GM23248 (cell line): Measurements from ENCODE around the gene MYL12B. TPM values are rescaled to one million over a fixed set of nuclear protein-coding genes. Genes with fewer than 3 reads are reported as not detected.
A peak's percentile ranks its signal among the peaks of the same experiment; 100 is the strongest.

Experiments
- DNase-seq: peaks from one replicate; pipeline ENCODE4 v3.0.0-alpha.2; 2015
- H2AFZ ChIP-seq: fragments of 200-600 bp; sonication (generic); 2 replicates; pipeline ENCODE4 v1.6.1; 2016; ENCODE audit warnings: antibody characterized with exemption
- H3F3A ChIP-seq: fragments of 200-600 bp; sonication (generic); 2 replicates; pipeline ENCODE4 v1.6.1; 2016; ENCODE audit warnings: mild to moderate bottlenecking, antibody characterized with exemption, mixed run types; ENCODE audit not compliant: insufficient read depth
- H3K27ac ChIP-seq: fragments of 200-600 bp; sonication (generic); 2 replicates; pipeline ENCODE4 v1.5.1; 2016; ENCODE audit warnings: mild to moderate bottlenecking
- H3K27me3 ChIP-seq: fragments of 200-600 bp; sonication (generic); replicated peaks from 2 replicates; pipeline ENCODE4 v1.6.1; 2016; ENCODE audit warnings: mild to moderate bottlenecking; ENCODE audit not compliant: insufficient read depth
- H3K36me3 ChIP-seq: fragments of 200-600 bp; sonication (generic); 2 replicates; pipeline ENCODE4 v1.6.1; 2016; ENCODE audit warnings: low read depth, mild to moderate bottlenecking
- H3K4me1 ChIP-seq: fragments of 200-600 bp; sonication (generic); 2 replicates; pipeline ENCODE4 v1.6.1; 2016; ENCODE audit warnings: mild to moderate bottlenecking; ENCODE audit not compliant: insufficient read depth
- H3K4me2 ChIP-seq: fragments of 200-600 bp; sonication (generic); one replicate; pipeline ENCODE4 v1.6.1; 2016; ENCODE audit warnings: mild to moderate bottlenecking; ENCODE audit not compliant: unreplicated experiment
- H3K4me3 ChIP-seq: fragments of 200-600 bp; sonication (generic); 2 replicates; pipeline ENCODE4 v1.5.1; 2016; ENCODE audit warnings: mild to moderate bottlenecking
- H3K79me2 ChIP-seq: fragments of 200-600 bp; sonication (generic); 2 replicates; pipeline ENCODE4 v1.6.1; 2016; ENCODE audit warnings: mild to moderate bottlenecking; ENCODE audit not compliant: insufficient read depth
- H3K9ac ChIP-seq: fragments of 200-600 bp; sonication (generic); 2 replicates; pipeline ENCODE4 v1.6.1; 2016; ENCODE audit warnings: mild to moderate bottlenecking
- H3K9me2 ChIP-seq: fragments of 200-600 bp; sonication (generic); 2 replicates; pipeline ENCODE4 v1.6.1; 2016; ENCODE audit warnings: mixed run types, mild to moderate bottlenecking, moderate library complexity; ENCODE audit not compliant: insufficient read depth
- H3K9me3 ChIP-seq: fragments of 200-600 bp; sonication (generic); one replicate; pipeline ENCODE4 v1.6.1; 2017; ENCODE audit warnings: low read depth
- H4K20me1 ChIP-seq: fragments of 200-600 bp; sonication (generic); 2 replicates; pipeline ENCODE4 v1.6.0; 2016; ENCODE audit not compliant: insufficient read depth
- EZH2 ChIP-seq: fragments of 200-600 bp; sonication (generic); IDR thresholded peaks from 2 replicates; pipeline ENCODE4 v1.6.1; 2018; ENCODE audit warnings: antibody characterized with exemption, mild to moderate bottlenecking; ENCODE audit not compliant: insufficient read depth, poor library complexity, severe bottlenecking
- EZH2phosphoT487 ChIP-seq: fragments of 200-600 bp; sonication (generic); IDR thresholded peaks from 2 replicates; pipeline ENCODE4 v1.6.1; 2018; ENCODE audit warnings: antibody characterized with exemption, moderate library complexity, mild to moderate bottlenecking, low read depth; ENCODE audit not compliant: insufficient read depth
- WGBS, 2 experiments: methylation state at CpG; one replicate each; pipeline ENCODE4 v1.1.6; 2015 to 2017; ENCODE audit warnings: low lambda C conversion rate in 2 of 2, low coverage in 1 of 2; ENCODE audit errors: missing lambda C conversion rate in 2 of 2; 5-methylcytosine and 5-hydroxymethylcytosine counted together
- in situ Hi-C: fragments of 300-500 bp; cut with MboI; formaldehyde crosslinking; loops from 2 replicates; pipeline ENCODE4 v1.15.0; 2020
- polyA plus RNA-seq: library from polyadenylated mRNA; unstranded; fragments of >200 nt; fragmentation: Nextera tagmentation; extraction: Ambion mirVana; gene quantifications from 2 replicates; pipeline ENCODE4 v1.2.1, GENCODE V29; 2016
- total RNA-seq: library from RNA; depleted of rRNA; stranded (reverse); fragments of >200 nt; shearing (Covaris generic); gene quantifications from 2 replicates; pipeline ENCODE4 v1.2.3, GENCODE V29; 2014

Gene MYL12B
- total and polyA plus RNA-seq, 2 experiments from 2014 or later = 614 to 1,219 TPM

- Histone ChIP-seq H3K9ac (no peak overlapping the region), H3K4me1 (peaks cover 6% of the 10 kb centered on the region), H4K20me1 (no peaks in the 10 kb centered on the region), H3K4me3 (no peak overlapping the region), H3K9me2 (no peaks in the 10 kb centered on the region), H3K79me2 (no peaks in the 10 kb centered on the region), H2AFZ (no peak overlapping the region), H3F3A (no peaks in the 10 kb centered on the region), H3K4me2 (no peak overlapping the region), H3K36me3 (no peaks in the 10 kb centered on the region), H3K27ac (no peak overlapping the region), H3K27me3 (no peaks in the 10 kb centered on the region), H3K9me3 (peaks cover 1% of the 10 kb centered on the region)
- DNase-seq = no peak
- 85 to 87% methylated on average over 7 of the region's 7 CpGs for WGBS, 2 experiments
- in situ Hi-C loops = loop anchor here (10.0 to 25.0 kb wide), 3 partner anchors 299 to 701 kb away; no protein-coding TSS in a partner anchor
- TF ChIP-seq EZH2phosphoT487 (no peak), EZH2 (no peak)
Observed at GRCh38 chr18:3286159-3286558, 24.2 kb downstream of the MYL12B start.

GRCh38 chr18:3293196-3293951, 31.4 kb downstream of the MYL12B start:
- peaks cover 5% of the 10 kb centered on the region for H3K9me3 ChIP-seq
- WGBS, 2 experiments = 55 to 64% methylated on average over 2 of the region's 2 CpGs

GRCh38 chr18:3294435-3295080, 32.6 kb downstream of the MYL12B start:
- in situ Hi-C loops = loop anchor here (10.0 to 25.0 kb wide), 3 partner anchors 150 to 693 kb away; no protein-coding TSS in a partner anchor
- peak; percentile 27 for DNase-seq
- no peak for TF ChIP-seq EZH2
- TF ChIP-seq EZH2phosphoT487 = no peak

More at GRCh38 chr18:3293196-3293951, 31.4 kb downstream of the MYL12B start:
- H3K27ac ChIP-seq = no peak overlapping the region
- DNase-seq = no peak
- H3F3A ChIP-seq = no peaks in the 10 kb centered on the region
- in situ Hi-C loops = loop anchor here (10.0 to 25.0 kb wide), 3 partner anchors 151 to 694 kb away; no protein-coding TSS in a partner anchor
- H3K79me2 ChIP-seq = no peaks in the 10 kb centered on the region
- H3K27me3 ChIP-seq = no peaks in the 10 kb centered on the region
- H3K36me3 ChIP-seq = no peaks in the 10 kb centered on the region
- TF ChIP-seq EZH2 = no peak
- TF ChIP-seq EZH2phosphoT487 = no peak
- no peaks in the 10 kb centered on the region for H4K20me1 ChIP-seq
- H3K4me1 ChIP-seq = no peaks in the 10 kb centered on the region
- H3K4me3 ChIP-seq = no peak overlapping the region
- no peak overlapping the region for H3K9ac ChIP-seq
- H2AFZ ChIP-seq = no peak overlapping the region
- H3K9me2 ChIP-seq = no peaks in the 10 kb centered on the region
- no peak overlapping the region for H3K4me2 ChIP-seq

GRCh38 chr18:3297025-3297984, 35.4 kb downstream of the MYL12B start:
- no peaks in the 10 kb centered on the region for H3K9me2 ChIP-seq
- no peaks in the 10 kb centered on the region for H4K20me1 ChIP-seq
- no peaks in the 10 kb centered on the region for H3K27me3 ChIP-seq
- TF ChIP-seq EZH2phosphoT487 = no peak
- no peak for TF ChIP-seq EZH2
- H3K4me1 ChIP-seq = no peaks in the 10 kb centered on the region
- H3K4me2 ChIP-seq = peak overlapping the region; percentile 33
- peak overlapping the region; percentile 53 for H3K9ac ChIP-seq
- WGBS, 2 experiments = 9% methylated on average over 16 to 18 of the region's 18 CpGs
- H3K9me3 ChIP-seq = no peaks in the 10 kb centered on the region
- peak; percentile 78 for DNase-seq
- no peaks in the 10 kb centered on the region for H3F3A ChIP-seq
- peak overlapping the region; percentile 66 for H3K4me3 ChIP-seq
- H2AFZ ChIP-seq = peak overlapping the region; percentile 74
- H3K79me2 ChIP-seq = no peaks in the 10 kb centered on the region
- no peak overlapping the region for H3K27ac ChIP-seq
- in situ Hi-C loops = loop anchor here (10.0 to 25.0 kb wide), 3 partner anchors 147 to 690 kb away; no protein-coding TSS in a partner anchor
- no peaks in the 10 kb centered on the region for H3K36me3 ChIP-seq

More at GRCh38 chr18:3294435-3295080, 32.6 kb downstream of the MYL12B start:
- Histone ChIP-seq H3K9ac (no peak overlapping the region), H3F3A (no peaks in the 10 kb centered on the region), H3K27me3 (no peaks in the 10 kb centered on the region), H3K4me3 (no peak overlapping the region), H3K4me2 (no peak overlapping the region), H4K20me1 (no peaks in the 10 kb centered on the region), H3K9me3 (peaks cover 5% of the 10 kb centered on the region), H3K36me3 (no peaks in the 10 kb centered on the region), H3K79me2 (no peaks in the 10 kb centered on the region), H2AFZ (no peak overlapping the region), H3K9me2 (no peaks in the 10 kb centered on the region), H3K4me1 (no peaks in the 10 kb centered on the region), H3K27ac (no peak overlapping the region)
- 70 to 73% methylated on average over 3 of the region's 3 CpGs for WGBS, 2 experiments
